ENCODE measurements around the gene OR11A1. TPM values are rescaled to one million over a fixed set of nuclear protein-coding genes. Genes with fewer than 3 reads are reported as not detected.

The OR11A1 gene
- polyA plus RNA-seq, 1 of the 3 experiments (the other 2 are of a cell fraction): not detected

DNA sequence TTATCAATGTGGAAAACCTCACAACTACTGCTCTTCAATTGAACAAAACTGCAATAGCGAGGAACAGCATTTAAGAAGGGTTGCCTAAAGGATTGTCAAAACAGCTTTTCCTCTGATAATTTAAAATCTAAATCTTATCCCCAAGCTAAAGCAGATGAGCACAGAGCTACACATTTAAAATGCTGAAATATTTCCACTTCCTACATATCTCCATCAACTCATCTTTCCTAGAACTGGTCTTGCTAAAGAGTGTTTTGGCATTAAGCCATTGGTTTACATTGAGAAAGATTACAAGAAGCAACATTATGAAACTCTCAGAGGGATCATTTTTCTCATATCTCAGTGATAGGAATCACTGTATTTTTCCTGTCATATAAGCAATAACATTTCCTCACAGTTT is 14.2 kb downstream of the OR11A1 start:
- H4K20me1 ChIP-seq (ENCODE audit: insufficient read depth): no peaks in the 10 kb centered on the region
- ChIA-PET POLR2A (no interaction called here), CTCF (no interaction called here)
- no peak overlapping the region for H3K9ac ChIP-seq
- H3K79me2 ChIP-seq (ENCODE audit: insufficient read depth): no peaks in the 10 kb centered on the region
- H3K9me2 ChIP-seq: no peaks in the 10 kb centered on the region
- peaks cover 2% of the 10 kb centered on the region for H3F3A ChIP-seq (replicated peaks; ENCODE audit: insufficient read depth)
- TF ChIP-seq NFIC (IDR thresholded peaks at IDR 0.05; ENCODE audit: borderline replicate concordance): no peak
- TF ChIP-seq, protein P1, sequence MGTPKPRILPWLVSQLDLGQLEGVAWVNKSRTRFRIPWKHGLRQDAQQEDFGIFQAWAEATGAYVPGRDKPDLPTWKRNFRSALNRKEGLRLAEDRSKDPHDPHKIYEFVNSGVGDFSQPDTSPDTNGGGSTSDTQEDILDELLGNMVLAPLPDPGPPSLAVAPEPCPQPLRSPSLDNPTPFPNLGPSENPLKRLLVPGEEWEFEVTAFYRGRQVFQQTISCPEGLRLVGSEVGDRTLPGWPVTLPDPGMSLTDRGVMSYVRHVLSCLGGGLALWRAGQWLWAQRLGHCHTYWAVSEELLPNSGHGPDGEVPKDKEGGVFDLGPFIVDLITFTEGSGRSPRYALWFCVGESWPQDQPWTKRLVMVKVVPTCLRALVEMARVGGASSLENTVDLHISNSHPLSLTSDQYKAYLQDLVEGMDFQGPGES (IDR thresholded peaks at IDR 0.05; ENCODE audit: low read depth, low read length): no peak
- no peak for TF ChIP-seq FOXJ3 (CRISPR knock-in tag; IDR thresholded peaks at IDR 0.05)
- no peak for TF ChIP-seq FOXM1 (IDR thresholded peaks at IDR 0.05; ENCODE audit: low read depth)
- TF ChIP-seq YY1 (IDR thresholded peaks at IDR 0.05; ENCODE audit: low read depth): no peak
- TF ChIP-seq SIN3A (IDR thresholded peaks at IDR 0.05; ENCODE audit: borderline replicate concordance, low read depth, low read length): no peak
- no peak for TF ChIP-seq EZH2phosphoT487 (IDR thresholded peaks at IDR 0.05; ENCODE audit: borderline replicate concordance, low read depth)
- TF ChIP-seq NRF1 (IDR thresholded peaks at IDR 0.05; ENCODE audit: low read depth, low read length): no peak
- no peak for TF ChIP-seq RAD21 (IDR thresholded peaks at IDR 0.05; ENCODE audit: low read length)
- TF ChIP-seq, protein P2, sequence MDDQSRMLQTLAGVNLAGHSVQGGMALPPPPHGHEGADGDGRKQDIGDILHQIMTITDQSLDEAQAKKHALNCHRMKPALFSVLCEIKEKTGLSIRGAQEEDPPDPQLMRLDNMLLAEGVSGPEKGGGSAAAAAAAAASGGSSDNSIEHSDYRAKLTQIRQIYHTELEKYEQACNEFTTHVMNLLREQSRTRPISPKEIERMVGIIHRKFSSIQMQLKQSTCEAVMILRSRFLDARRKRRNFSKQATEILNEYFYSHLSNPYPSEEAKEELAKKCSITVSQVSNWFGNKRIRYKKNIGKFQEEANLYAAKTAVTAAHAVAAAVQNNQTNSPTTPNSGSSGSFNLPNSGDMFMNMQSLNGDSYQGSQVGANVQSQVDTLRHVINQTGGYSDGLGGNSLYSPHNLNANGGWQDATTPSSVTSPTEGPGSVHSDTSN (IDR thresholded peaks at IDR 0.05): no peak
- no peak for TF ChIP-seq EP300 (IDR thresholded peaks at IDR 0.05; ENCODE audit: borderline replicate concordance in 1 of 2, low read depth in 1 of 2, low read length in 1 of 2)
- no peak for TF ChIP-seq MAX (IDR thresholded peaks at IDR 0.05; ENCODE audit: low read depth)
- TF ChIP-seq ELF1 (IDR thresholded peaks at IDR 0.05): no peak
- no peak for TF ChIP-seq RXRA (IDR thresholded peaks at IDR 0.05; ENCODE audit: borderline replicate concordance, low read depth)
- no peak overlapping the region for H3K4me3 ChIP-seq (ENCODE audit: low read depth in 2 of 2, low read length in 1 of 2)
- H3K27ac ChIP-seq (ENCODE audit: low read depth in 2 of 2, low read length in 1 of 2): no peak overlapping the region
- H3K4me1 ChIP-seq (ENCODE audit: control insufficient read depth in 1 of 2, insufficient read depth in 2 of 2, low read depth in 1 of 2, low read length in 1 of 2): no peaks in the 10 kb centered on the region; a peak in 1 of 4 replicates
- H3K4me2 ChIP-seq: no peak overlapping the region
- no peaks in the 10 kb centered on the region for H3K9me3 ChIP-seq
- peaks cover 16% of the 10 kb centered on the region; the same call in 1 of the 2 replicates for H3K27me3 ChIP-seq (ENCODE audit: insufficient read depth)
- DNase-seq: no peak
- WGBS (ENCODE audit: low lambda C conversion rate): 0% methylated on average over 1 of the region's 1 CpG
- H3K36me3 ChIP-seq (replicated peaks in 1 of 2; ENCODE audit: control insufficient read depth in 1 of 2, insufficient read depth in 2 of 2, low read length in 1 of 2): no peaks in the 10 kb centered on the region
- no peak overlapping the region for H2AFZ ChIP-seq (ENCODE audit: low read depth)

- Histone ChIP-seq H3K36me3 (replicated peaks in 1 of 2; ENCODE audit: control insufficient read depth in 1 of 2, insufficient read depth in 2 of 2, low read length in 1 of 2) (no peaks in the 10 kb centered on the region), H3F3A (replicated peaks; ENCODE audit: insufficient read depth) (no peaks in the 10 kb centered on the region), H2AFZ (ENCODE audit: low read depth) (no peak within 1 kb of the TSS), H3K27ac (ENCODE audit: low read depth in 2 of 2, low read length in 1 of 2) (no peak within 1 kb of the TSS), H3K4me1 (ENCODE audit: control insufficient read depth in 1 of 2, insufficient read depth in 2 of 2, low read depth in 1 of 2, low read length in 1 of 2) (no peaks in the 10 kb centered on the region), H4K20me1 (ENCODE audit: insufficient read depth) (no peaks in the 10 kb centered on the region), H3K4me3 (ENCODE audit: low read depth in 2 of 2, low read length in 1 of 2) (no peak within 1 kb of the TSS), H3K9ac (no peak within 1 kb of the TSS), H3K27me3 (ENCODE audit: insufficient read depth) (peaks cover 21% of the 10 kb centered on the region; the same call in 1 of the 2 replicates), H3K79me2 (ENCODE audit: insufficient read depth) (no peaks in the 10 kb centered on the region), H3K9me2 (no peaks in the 10 kb centered on the region), H3K4me2 (no peak within 1 kb of the TSS), H3K9me3 (no peaks in the 10 kb centered on the region)
- no peak for DNase-seq
- ChIA-PET CTCF (no interaction called here), POLR2A (no interaction called here)
- TF ChIP-seq RXRA (IDR thresholded peaks at IDR 0.05; ENCODE audit: borderline replicate concordance, low read depth) (no peak), REST (IDR thresholded peaks at IDR 0.05; ENCODE audit: low read depth, low read length) (no peak), MAX (IDR thresholded peaks at IDR 0.05; ENCODE audit: low read depth) (no peak), ZBTB33 (IDR thresholded peaks at IDR 0.05; ENCODE audit: borderline replicate concordance, low read depth) (no peak), GABPA (IDR thresholded peaks at IDR 0.05; ENCODE audit: low read depth) (no peak)
- TF ChIP-seq, protein P2 (IDR thresholded peaks at IDR 0.05): no peak
These were observed 17.9 kb downstream of the OR11A1 start, which contains the start of gene OR10C1 for GRCh38 chr6:29439006-29439405. Gene OR10C1 (plus strand): TSS chr6:29439306. CDS start chr6:29440016, 710 bp downstream.

All from SK-N-SH (cell line).